GM18502 (cell line): Measurements from ENCODE around the gene ZNF385A.
A peak's percentile ranks its signal among the peaks of the same experiment; 100 is the strongest.

Source experiments
- ATAC-seq: cut with Tn5 transposase; IDR thresholded peaks from one replicate; pipeline ENCODE4 v1.9.1; 2021; ENCODE audit warnings: mild to moderate bottlenecking; ENCODE audit not compliant: unreplicated experiment, poor library complexity

Gene ZNF385A

DNA sequence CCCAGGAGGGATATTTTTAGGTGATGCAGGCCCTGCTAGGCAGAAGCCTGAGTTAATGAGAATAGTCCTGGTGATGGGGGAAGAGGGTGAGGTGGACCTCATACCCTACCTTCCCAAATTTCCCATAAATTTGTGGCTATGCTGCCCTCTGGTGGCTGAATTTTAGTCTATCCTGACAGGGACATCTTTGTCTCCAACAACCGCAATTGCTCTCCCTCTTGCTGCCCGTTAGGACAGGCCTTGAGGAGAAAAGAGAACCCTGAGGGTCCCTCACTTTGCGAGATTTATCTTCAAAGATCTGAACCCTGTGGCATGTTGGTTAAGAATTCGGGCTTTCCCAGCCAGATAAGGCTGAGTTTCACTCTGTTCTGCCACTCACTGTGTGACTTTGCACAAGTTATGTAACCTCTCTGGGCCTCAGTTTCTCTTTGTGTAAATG lies 9.8 kb upstream of the ZNF385A start:
- no peak for ATAC-seq

DNA sequence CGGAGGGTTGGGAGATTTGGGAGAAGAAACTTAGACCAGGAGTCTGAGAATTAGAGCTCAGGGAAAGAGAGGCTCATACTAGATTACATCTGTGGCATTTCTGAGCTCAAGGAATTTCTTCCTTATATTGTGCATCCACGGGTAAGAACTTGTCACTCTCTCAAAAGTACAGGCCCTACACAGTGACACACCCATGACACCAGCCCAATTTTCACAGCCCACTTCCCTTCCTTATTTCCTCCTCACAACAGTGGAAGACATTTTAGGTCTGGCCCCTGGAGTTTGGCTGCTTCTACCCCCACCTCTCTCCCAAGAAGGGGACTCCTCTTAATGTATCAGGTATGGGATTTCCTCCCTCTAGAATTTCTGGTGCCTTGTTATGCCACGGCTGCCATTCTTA lies 9.2 kb upstream of the ZNF385A start:
- no peak for ATAC-seq

DNA sequence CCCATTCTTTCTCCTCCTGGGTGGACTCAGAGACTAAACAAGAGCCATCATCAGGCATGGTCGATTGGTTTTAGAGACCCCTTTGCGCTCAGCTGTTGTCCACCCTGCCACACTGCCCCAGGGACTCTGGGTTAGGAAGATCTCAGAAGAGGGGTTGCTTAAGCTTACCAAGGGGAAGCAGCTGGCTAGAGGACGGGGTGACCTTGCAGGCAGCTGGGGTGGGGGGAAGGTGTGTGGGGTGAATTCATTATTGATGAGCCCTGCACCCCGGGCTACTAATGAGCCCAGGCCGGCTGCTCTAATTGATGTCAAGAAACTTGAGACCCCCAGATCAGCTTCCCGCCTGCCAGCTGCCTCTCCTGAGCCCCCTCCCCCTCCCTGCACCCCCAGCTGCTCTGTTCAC lies 8.7 kb upstream of the ZNF385A start:
- ATAC-seq, result no peak

DNA sequence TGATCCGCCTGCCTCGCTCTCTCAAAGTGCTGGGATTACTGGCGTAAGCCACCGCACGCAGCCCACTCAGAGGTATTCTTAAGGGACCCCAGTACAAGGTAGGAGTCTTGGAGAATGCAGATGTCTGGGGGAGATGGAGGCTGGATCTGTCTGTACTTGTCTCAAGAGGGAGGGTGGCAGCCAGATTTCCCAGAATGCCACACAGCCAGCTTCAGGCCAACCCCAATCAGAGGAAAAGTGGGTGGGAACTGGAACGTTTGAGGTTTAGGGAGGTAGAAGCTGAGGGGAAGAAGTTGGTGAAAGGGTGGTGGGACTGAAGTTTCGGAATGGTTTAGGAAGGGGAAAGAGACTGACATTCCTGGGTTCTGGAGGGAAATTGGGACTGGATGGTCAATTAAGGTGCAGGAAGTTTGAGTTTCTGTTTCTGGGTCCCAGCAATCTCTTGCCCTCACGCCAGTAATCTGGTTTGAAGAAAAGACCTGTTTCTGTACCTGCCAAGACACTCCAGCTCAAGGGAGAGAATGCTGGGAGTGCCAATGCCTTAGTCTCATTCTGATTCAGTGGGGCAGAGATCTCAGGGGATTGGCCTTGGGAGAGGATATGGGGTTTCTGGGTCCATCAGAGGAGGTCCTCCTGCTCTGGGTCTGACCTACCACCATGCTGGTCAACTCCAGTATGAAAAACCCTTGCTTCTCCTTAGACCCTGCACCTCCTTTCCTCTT lies 8.1 kb upstream of the ZNF385A start:
- no peak for ATAC-seq

DNA sequence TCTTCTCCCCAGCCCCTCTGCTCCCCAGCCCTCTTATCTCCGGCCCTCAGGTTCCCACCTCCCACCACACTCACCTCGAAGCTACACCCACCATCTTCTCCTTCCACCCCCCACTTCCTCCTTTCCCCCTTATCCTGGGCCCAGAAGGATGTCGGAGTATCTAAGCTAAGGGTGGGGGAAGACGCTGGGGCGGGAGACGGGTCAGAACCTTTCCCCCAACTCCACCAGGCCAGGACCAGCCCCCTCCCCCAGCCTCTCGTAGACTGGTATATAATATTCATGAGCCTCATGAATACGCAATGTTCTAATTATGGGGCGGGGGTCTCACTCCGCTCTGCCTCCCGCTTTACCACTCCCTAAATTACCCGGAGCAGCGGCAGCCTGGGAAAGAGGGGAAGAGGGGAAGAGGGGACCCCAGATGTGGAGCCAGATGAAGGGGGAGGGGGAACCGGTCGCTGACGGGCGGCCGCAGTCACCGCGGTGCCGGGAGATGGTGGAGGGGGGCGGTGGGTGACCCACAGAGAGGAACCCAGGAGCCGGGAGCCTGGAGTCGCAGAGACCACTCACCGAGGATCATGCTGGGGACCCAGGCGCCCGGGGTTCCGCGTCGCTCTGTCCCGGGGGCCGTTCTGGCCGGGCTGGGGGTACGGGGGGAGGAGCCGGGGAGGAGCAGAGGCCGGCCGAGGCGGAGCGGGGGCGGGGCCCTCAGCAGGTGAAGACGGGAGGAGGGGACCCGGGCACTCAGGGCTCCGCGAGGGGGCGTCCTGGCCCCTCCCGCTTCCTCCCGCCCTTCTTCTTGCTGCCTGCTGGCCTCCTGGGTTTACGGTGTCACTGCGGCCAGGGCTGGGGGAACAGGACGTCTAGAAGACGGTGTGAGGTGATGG lies 6.4 kb upstream of the ZNF385A start:
- peak; percentile 71 for ATAC-seq

DNA sequence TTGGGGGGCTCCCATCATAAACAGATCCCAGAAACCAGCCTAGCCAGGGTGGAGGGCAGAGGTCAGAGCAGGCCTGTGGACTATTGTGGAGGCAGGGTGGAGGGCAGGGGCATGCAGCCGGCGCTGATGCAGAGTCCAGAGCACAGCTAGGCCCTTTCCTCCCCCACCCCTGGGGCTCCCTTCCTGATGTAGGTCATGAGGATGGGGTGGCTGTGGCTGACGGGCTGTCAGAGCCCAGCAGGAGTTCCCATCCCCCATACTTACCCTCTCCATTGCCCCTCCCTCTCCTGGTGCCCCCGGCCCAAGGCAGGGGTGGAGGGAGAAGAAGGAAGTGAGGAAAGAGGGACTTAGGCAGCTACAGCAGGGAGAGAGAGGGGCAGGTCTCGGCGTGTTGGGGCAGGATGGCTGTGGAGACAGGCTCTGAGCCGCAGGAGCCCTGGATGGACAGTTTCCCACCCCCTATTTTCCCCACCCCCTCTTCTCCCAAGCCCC lies 5.7 kb upstream of the ZNF385A start:
- no peak for ATAC-seq

DNA sequence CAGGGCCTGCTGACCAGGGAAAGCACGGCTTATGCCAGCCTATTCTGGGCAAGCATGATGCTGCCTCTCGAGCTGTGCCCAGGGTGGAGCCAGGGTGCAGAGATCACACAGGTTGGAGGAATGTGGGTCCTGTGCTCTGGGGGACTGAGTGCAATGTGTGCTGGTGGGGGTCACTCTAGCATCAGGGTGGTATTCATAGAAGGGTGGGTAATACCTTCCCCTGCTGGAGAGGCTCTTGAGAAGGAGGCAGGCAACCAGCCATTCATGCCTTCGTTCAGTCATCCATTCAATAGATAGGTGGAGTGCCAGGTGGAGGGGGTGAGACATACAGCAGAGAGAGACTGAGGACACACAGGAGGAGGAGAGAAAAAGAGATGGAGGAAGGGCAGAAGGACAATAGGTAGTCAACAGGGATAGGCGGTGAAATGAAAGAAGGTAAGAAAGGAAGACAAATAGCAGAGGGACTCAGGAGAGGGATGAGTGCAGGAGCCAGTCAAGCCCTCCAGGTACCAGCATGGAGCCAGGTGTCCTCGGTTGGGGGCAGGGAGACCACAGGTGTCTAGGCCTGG lies 5.2 kb upstream of the ZNF385A start:
- ATAC-seq, result no peak

DNA sequence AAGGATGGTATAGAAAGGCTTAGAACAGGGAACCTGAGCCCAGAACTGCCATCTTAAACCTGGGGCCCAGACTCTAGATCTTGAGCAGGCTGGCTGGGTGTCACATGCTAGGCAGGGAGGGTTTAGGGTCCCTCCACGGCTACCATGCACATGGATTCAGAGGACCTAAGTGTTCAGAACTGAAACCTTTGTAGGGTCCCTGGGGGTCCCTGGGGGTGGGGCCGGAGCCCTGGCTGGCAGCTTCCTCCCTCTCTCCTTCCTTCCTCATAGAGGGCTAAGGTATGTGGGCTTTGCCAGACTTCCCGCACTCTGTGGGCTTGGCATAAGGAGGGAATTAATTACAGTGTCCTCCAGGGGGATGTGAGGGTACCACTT lies 4.6 kb upstream of the ZNF385A start:
- ATAC-seq, result no peak

DNA sequence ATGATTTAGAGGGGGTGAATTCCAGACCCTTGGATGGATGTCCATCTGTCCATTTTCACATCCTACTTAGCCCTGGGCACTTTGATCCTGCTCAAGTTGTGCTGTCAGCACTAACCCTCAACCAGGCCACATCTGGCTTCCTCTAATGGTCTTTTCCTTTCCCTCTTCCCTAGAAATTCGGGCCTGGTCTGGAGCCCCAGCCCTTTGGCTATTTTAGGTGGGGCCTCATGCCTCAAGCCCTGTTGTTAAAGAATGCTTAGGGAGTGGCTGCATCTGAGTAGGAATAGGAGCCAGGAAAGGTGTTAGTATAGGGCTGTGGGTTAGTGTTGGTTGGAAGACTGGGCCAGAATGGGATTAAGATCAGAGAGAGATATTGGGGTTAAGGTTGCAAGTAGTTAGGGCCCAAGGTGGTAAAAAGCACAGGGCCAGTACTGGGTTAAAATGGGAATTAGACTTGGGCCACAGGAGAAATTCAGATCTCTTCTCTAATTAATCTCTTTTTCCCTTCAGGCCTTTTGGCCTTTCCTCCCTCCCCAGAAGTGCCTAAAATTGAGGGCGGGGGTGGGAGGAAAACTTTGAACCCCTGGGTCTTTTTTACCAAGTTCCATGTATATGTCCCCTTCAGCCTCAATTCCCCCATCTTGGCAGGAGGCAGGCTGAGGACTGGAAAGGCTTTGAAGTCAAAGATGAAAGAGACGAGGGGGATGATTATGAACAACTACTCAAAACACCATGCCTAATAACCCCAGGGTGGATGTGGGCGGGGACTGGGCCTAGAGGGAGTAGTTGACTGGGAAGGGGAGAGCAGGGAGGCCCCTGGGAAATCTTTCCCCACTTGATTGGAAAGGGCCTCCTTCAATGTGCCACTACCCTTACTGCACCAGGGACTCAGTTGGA lies 4.0 kb upstream of the ZNF385A start:
- ATAC-seq, result no peak

DNA sequence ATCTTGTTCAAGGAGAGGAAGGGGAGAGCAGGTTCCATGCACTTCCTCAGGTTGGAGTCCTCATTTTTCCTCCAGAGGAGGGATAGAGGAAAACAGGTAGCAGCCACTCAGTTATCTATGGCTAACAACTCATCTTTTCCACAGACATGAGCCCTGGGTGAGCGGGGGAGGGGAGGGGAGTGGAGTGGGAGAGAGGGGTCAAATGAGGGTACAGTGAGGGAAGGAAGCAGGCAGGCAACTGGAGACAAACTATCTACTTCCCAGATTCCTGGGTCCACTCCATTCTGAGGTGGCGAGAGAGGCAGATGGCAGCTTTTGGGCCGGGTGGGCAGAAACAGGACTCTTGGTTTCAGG lies 2.6 kb upstream of the ZNF385A start:
- ATAC-seq, result no peak

DNA sequence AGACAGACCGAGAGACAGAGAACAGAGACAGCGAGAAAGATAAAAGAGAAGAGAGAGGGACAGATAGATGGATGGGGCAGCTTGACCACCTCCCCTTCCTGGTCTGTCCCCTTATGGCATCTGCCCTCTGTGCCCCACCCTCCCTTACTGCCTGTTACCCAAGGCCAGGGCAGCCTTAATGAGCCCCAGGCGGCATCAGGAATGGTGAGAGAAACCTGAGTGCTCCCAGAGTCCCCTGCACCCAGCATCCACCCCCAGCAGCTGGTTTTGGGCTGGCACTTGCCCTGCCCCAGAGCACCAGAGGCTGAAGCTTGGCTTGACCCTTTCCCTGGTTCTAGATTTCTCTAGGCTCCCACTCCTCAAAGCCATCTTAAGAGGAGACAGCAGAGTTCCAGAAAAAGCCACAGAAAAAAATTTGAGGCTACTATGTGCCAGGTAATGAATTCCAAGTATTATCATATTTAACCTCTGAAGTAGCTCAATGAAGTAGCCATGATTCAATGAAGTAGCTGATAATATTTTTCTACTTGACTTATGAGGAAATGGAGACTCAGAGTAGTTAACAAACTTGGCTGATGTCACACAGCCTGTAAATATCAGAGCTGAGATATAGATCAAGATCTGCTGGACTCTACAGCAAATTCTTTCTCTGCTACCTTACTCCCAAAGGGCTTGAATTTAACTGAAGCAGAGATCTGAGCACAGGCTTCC lies 2.0 kb upstream of the ZNF385A start:
- ATAC-seq, result no peak

DNA sequence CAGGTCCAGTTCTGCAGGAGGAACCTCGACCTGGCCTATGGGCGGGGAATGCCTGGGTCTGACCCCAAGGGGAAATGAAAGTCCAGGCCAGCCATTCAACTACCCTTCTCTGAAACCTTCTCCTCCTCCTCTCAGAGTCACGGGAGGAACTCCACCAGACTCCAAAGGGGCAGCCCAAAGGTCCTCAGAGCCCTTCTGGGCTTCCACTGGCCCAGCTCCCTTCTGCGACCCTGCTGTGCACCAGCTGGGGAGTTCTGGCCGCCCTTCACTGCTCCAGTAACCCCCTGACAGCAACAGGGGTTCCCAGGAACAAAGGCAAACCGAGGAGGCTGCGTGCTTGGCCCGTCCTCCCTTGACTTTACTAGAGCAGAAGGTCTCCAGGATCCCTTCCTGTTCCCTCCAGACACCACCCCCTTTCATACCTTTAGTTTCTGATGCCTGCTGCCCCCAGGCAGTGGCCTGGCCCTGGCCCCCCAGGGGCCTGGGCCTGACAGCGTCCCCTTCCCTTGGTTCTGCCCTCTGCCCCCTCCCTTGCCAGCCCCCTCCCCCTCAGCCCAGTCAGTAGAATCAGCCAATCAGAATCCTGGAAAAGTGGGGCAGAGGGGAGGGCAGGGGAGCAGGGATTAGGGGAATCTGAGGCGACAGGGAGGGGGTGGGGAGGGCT lies 850 bp upstream of the ZNF385A start:
- ATAC-seq, result peak; percentile 44

DNA sequence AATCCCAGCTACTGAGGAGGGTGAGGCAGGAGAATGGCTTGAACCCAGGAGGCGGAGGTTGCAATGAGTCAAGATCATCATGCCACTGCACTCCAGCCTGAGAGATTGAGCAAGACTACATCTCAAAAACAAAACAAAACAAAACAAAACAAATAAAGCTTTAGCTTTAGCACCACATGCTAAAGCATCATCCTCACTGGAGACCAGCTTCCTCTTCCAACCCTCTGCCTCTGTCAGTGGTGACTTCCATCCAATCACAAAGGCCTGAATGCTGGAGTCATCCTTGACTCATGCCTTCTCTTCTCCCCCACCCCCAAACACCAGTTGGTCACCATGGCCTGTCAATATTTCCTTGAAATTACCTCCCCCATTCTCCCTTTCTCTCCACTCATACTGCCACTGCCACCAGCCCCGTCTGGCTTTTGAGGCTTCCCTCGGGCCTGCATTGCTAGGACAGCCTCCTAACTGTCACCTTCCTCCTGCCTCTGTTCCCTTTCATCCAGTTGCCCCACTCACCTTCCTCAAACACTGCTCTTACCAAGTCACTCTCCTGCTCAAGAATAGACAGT lies 1.4 kb downstream of the ZNF385A start:
- ATAC-seq, result no peak

DNA sequence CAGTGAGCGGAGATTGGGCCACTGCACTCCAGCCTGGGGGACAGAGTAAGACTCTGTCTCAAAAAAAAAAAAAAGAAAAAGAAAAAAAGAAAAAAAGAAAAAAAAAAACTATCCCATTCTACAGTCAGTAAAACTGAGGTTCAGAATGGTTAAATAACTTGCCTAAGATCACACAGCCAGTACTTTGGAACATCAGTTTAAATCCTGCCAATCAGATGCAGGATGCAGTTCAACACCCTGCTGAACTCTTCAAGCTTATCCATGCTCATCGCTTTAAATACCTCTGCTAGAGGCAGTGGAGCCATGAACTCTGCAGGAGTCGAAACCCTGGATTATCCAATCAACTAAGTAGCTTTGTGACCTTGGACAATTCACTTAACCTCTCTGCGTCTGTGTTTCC lies 3.4 kb downstream of the ZNF385A start:
- ATAC-seq, result no peak

DNA sequence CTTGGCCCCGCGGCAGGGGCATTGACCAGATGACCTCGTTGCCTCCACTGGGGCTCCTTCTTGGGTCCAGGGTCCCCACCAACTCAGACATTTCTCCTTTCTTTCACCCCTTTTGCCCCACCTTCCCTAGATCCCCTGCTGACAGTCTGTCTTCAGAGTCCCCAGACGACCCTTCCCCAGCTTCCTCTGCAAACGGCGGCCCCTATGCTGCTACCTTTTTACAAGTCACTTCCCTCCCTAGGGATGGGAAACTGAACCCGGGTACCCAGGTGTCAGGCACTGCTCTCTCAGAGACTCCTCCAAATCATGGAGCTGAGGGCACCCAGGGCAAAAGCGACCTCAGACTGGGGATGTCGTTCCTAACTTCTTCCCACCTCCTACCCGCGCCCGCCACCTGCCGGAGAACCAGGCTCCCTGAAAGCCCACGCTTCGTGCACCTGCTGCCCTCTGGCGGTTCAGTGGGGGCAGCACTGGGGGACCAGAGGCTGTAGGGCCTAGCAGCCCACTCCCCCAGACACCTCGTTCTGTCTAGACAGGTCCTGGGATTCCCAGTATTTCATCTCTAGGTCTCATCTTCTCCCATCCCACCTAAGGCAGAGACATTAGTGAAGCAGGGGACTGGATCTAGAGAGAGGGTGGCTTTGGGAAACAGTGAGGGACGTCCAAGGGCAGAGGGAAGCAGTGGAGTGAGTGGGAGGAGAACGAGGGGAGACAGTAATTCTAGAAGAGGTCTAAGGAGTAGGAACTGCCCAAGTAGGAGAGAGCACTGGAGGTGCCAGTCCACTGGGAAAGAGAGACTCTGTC lies 4.9 kb downstream of the ZNF385A start:
- peak; percentile 68 for ATAC-seq

DNA sequence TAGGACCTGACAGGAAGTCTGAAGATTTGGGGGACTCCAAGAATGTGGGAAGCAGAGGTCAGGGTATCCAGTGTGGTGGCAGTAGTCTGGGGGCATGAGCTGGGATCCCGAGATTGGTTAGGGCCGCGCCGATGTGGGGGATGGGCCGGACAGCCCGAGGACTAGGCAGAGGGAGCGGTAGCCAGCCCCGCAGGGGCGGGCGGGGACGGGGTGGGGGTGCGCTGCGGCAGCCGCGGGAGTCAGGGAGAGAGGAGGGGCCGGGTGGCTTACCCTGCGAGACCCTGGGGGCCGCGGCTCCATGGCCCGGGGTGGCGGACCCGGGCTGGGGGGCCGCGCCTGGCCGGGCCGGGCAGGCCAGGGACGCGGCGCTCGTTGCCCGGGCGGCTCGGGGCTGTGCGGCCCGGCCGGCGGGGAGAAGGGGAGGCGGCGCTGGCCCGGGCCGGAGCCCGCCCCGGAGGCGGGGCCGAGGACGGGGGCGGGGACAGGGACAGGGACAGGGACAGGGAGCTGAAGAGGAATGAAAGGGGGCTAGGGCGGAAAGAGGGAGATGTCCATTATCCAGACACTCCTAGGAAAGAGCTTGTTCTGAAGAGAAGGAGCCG lies 5.6 kb downstream of the ZNF385A start:
- ATAC-seq, result no peak

DNA sequence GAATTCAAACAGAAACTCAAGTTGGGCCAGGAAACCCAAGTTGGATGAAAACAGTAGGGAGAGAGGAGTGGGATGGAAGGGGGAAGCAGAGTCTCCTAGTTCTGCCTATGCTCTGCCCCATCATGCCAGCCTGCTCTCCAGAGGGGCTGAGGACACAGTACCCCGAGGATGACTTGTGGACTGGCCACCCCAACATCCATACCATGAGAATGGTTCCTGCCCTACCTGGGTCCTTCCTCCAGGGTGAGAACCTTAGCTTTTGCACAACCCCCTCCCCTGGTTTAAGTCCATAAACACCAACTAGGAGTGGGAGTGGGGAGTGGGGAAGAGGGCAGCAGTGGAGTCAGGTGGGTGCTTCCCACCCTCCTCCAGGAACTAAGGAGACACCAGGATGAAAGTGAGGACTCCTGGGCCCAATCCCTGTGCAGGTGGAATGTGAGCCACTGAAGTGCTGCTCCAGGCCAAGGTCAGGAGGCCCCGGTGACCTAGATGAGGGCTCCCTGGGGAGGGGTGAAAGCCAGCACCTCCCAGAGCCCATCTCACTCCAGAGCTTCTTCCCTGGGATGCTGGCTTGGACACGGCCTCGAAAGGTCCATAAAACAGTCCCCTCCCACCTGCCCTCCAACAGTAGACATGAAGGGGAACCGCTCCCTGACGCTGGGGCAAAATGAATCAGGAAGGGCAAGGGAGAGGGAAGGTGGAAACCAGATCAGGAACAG lies 6.6 kb downstream of the ZNF385A start:
- ATAC-seq, result no peak
